K562 (cell line): Measurements from ENCODE around the gene ARMC2. TPM values are rescaled to one million over a fixed set of nuclear protein-coding genes. Genes with fewer than 3 reads are reported as not detected.

Source experiments
- ATAC-seq: fragments of 200-7000 bp; cut with Tn5 transposase; 3 replicates; pipeline ENCODE4 v1.9.1; 2020; ENCODE audit warnings: moderate library complexity
- BruUV-seq: library from RNA; stranded (reverse); fragments of 400-500 nt; replicated peaks from 2 replicates; lab custom pipeline; 2021; lab: Mats Ljungman, UMichigan
- CTCF ChIA-PET: fragments of 300-600 bp; formaldehyde crosslinking; extraction: SDS; loops from one replicate; lab custom pipeline; 2021; ENCODE audit warnings: low intra/inter-chr PET ratio; lab: Yijun Ruan, JAX
- POLR2A ChIA-PET: fragments of 300-600, 350-650 bp; sonication (Branson Sonifier 250); formaldehyde crosslinking; extraction: SDS; loops from one replicate; lab custom pipeline; 2021; ENCODE audit warnings: antibody characterized with exemption, inconsistent platforms; lab: Yijun Ruan, JAX
- DNase-seq, 4 experiments: peaks; one replicate each; pipeline versions ENCODE4 v3.0.0 to v3.0.0-alpha.2; 2011 to 2018; ENCODE audit warnings: low spot score in 3 of 4, mixed read lengths in 3 of 4; ENCODE audit errors: extremely low read depth in 1 of 4
- FAIRE-seq: peaks from 2 replicates; lab custom pipeline; 2011; peaks lifted over from hg19 to GRCh38; lab: Jason Lieb, UNC
- H2AFZ ChIP-seq: 2 replicates; pipeline ENCODE4 v1.6.0; 2011; ENCODE audit warnings: low read depth, low read length, control low read depth, inconsistent platforms
- H3K27ac ChIP-seq: fragments of 200-600 bp; 3 replicates; pipeline ENCODE4 v1.8.0; 2011; ENCODE audit warnings: low read depth, mild to moderate bottlenecking, control low read depth, inconsistent platforms, low read length, moderate library complexity, mixed read lengths; ENCODE audit errors: extremely low read depth
- H3K27me3 ChIP-seq, 2 experiments: fragments of 300-600 bp in 1 of 2; 2 replicates in 1 of 2; 3 replicates in 1 of 2; pipeline versions ENCODE4 v1.6.0 to v1.8.0; 2011; ENCODE audit warnings: inconsistent platforms in 2 of 2, low read length in 2 of 2, mild to moderate bottlenecking in 1 of 2, mixed read lengths in 1 of 2, moderate library complexity in 1 of 2; ENCODE audit not compliant: control insufficient read depth in 2 of 2, insufficient read depth in 2 of 2
- H3K36me3 ChIP-seq: fragments of 300-600 bp; 3 replicates; pipeline ENCODE4 v1.8.0; 2011; ENCODE audit warnings: mild to moderate bottlenecking, low read length, inconsistent platforms; ENCODE audit not compliant: control insufficient read depth, insufficient read depth
- H3K4me1 ChIP-seq, 2 experiments: fragments of 200-600 bp in 1 of 2; replicated peaks in 1 of 2; 2 replicates in 1 of 2; 3 replicates in 1 of 2; pipeline versions ENCODE4 v1.5.1 to v1.8.0; 2011; ENCODE audit warnings: inconsistent platforms in 2 of 2, low read length in 2 of 2, mild to moderate bottlenecking in 1 of 2, mixed read lengths in 1 of 2, moderate library complexity in 1 of 2; ENCODE audit not compliant: control insufficient read depth in 2 of 2, insufficient read depth in 2 of 2
- H3K4me2 ChIP-seq: 2 replicates; pipeline ENCODE4 v1.6.1; 2011; ENCODE audit warnings: low read length, control low read depth, inconsistent platforms, mixed read lengths; ENCODE audit not compliant: insufficient read depth
- H3K4me3 ChIP-seq: fragments of 200-600 bp; sonication (generic), shearing (Covaris generic); 2 replicates; pipeline ENCODE4 v1.5.1; 2016; ENCODE audit warnings: control low read depth, inconsistent platforms
- H3K79me2 ChIP-seq: fragments of 200-600 bp; 3 replicates; pipeline ENCODE4 v1.8.0; 2011; ENCODE audit warnings: low read length, inconsistent platforms; ENCODE audit not compliant: control insufficient read depth, insufficient read depth
- H3K9ac ChIP-seq, 2 experiments: 2 replicates each; pipeline versions ENCODE4 v1.6.0 to v1.6.1; 2011; ENCODE audit warnings: low read depth in 2 of 2, low read length in 2 of 2, control low read depth in 1 of 2, inconsistent platforms in 1 of 2, mild to moderate bottlenecking in 1 of 2, mixed read lengths in 1 of 2; ENCODE audit not compliant: insufficient read depth in 1 of 2
- H3K9me1 ChIP-seq: one replicate; pipeline ENCODE4 v1.6.0; 2011; ENCODE audit warnings: inconsistent platforms, mild to moderate bottlenecking, low read length, moderate library complexity; ENCODE audit not compliant: control insufficient read depth, insufficient read depth
- H3K9me3 ChIP-seq: replicated peaks from 2 replicates; pipeline ENCODE4 v1.5.1; 2011; ENCODE audit warnings: low read depth, low read length, inconsistent platforms; ENCODE audit not compliant: control insufficient read depth, insufficient read depth
- H4K20me1 ChIP-seq: replicated peaks from 2 replicates; pipeline ENCODE4 v1.6.1; 2011; ENCODE audit warnings: low read length, inconsistent platforms, mixed read lengths; ENCODE audit not compliant: control insufficient read depth, insufficient read depth
- MAFK ChIP-seq: IDR thresholded peaks from 2 replicates; pipeline ENCODE4 v1.6.1; 2011; ENCODE audit warnings: low read length, improper control_type of control experiment
- NUFIP1 ChIP-seq: fragments of 450-650 bp; IDR thresholded peaks from 2 replicates; pipeline ENCODE4 v1.6.1; 2018; ENCODE audit not compliant: partially characterized antibody
- ZNF324 ChIP-seq: fragments of 250-450 bp; sonication (Bioruptor Pico); IDR thresholded peaks from 2 replicates; pipeline ENCODE4 v1.4.0; 2020; ENCODE audit warnings: mild to moderate bottlenecking
- ZNF57 ChIP-seq: fragments of 450-650 bp; formaldehyde crosslinking; IDR thresholded peaks from 2 replicates; pipeline ENCODE4 v1.4.0; 2020; ENCODE audit warnings: mild to moderate bottlenecking, moderate library complexity
- WGBS: fragments of 100-300 bp; shearing (Covaris generic); methylation state at CpG from one replicate; pipeline ENCODE4 v1.1.6; 2016; ENCODE audit warnings: low coverage, mixed read lengths; ENCODE audit not compliant: insufficient coverage; ENCODE audit errors: missing lambda C conversion rate; 5-methylcytosine and 5-hydroxymethylcytosine counted together
- in situ Hi-C: fragments of 300-500 bp; cut with MboI; formaldehyde crosslinking; loops from 4 replicates; pipeline ENCODE4 v1.15.0; 2018; ENCODE audit warnings: inconsistent platforms, mixed read lengths
- intact Hi-C: fragments of 100-400 bp; cut with micrococcal nuclease; formaldehyde crosslinking; loops from 2 replicates; pipeline ENCODE4 v1.14.2; 2022
- polyA plus RNA-seq, 8 experiments: library from polyadenylated mRNA; depleted of rRNA in 4 of 8; stranded (reverse) in 5 of 8; unstranded in 3 of 8; fragments of >200 nt; fragmentation: Nextera tagmentation in 2 of 8; fragmentation: Illumina TruSeq in 1 of 8; extraction: Ambion mirVana in 2 of 8; extraction: Trizol in 1 of 8; gene quantifications; 2 replicates each; pipeline versions ENCODE4 v1.2.1 to v1.2.3, GENCODE V29; 2011 to 2014; ENCODE audit warnings: inconsistent platforms in 1 of 8, missing spikeins in 1 of 8
- total RNA-seq, 7 experiments: library from RNA; depleted of rRNA in 6 of 7; stranded (reverse); fragments of >200 nt in 6 of 7; fragmentation: Illumina TruSeq in 2 of 7; extraction: Trizol in 2 of 7; gene quantifications; 2 replicates each; pipeline versions ENCODE4 v1.2.1 to v1.2.3, GENCODE V29; 2011 to 2021; ENCODE audit warnings: low replicate concordance in 1 of 7
- TF ChIP-seq, protein P1 (sequence below): fragments of 450-650 bp; IDR thresholded peaks from 2 replicates; pipeline ENCODE4 v1.6.1; 2017; ENCODE audit warnings: antibody characterized with exemption, mild to moderate bottlenecking

The ARMC2 gene
- total and polyA plus RNA-seq, 9 of the 15 experiments (the other 6 are each of a cell fraction or from before 2014, with no cell fraction given): 0.14 to 3.0 (median 0.82) TPM

DNA sequence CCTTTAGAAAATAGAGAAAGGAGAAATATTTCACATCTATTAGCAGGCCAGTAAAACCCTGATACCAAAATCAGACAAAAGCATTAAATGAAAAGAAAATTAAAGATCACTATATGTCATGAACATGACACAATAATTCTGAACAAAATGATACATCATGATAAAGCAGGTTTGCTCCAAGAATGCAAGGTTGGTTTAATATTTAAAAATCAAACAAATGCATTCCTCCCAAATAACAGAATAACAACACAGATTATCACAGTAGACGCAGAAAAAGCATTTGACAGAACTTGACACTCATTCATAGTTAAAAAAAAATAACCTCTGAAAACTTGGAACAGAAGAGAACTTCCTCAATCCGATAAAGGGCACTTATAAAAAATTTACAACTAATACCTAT, 22.9 kb upstream of the ARMC2 start:
- DNase-seq: no peak
- Histone ChIP-seq H3K9me1 (no peaks in the 10 kb centered on the region), H3K27ac (no peak overlapping the region), H3K4me3 (no peak overlapping the region), H4K20me1 (no peaks in the 10 kb centered on the region), H3K9ac (no peak overlapping the region), H2AFZ (no peak overlapping the region), H3K4me1 (peaks cover 0 to 3% of the 10 kb centered on the region in 2 experiments; a peak in 1 of 5 replicates)
- no TSS peak for BruUV-seq
- in situ Hi-C loops: no loop called here
- TF ChIP-seq ZNF324 (CRISPR knock-in tag): peak; percentile 95
- no peak for TF ChIP-seq MAFK
- TF ChIP-seq, all 486 proteins: peak for 1
- Histone ChIP-seq H3K9me3 (no peaks in the 10 kb centered on the region; the same call in 1 of the 2 replicates), H3K4me2 (no peak overlapping the region), H3K27me3 (peaks cover 2% of the 10 kb centered on the region in 2 experiments; a peak in 1 of 5 replicates), H3K36me3 (no peaks in the 10 kb centered on the region), H3K79me2 (no peaks in the 10 kb centered on the region)
- intact Hi-C loops: no loop called here
- WGBS: 14% methylated on average over 2 of the region's 2 CpGs
- ChIA-PET POLR2A (no interaction called here), CTCF (no interaction called here)
- ATAC-seq (no peak), FAIRE-seq (no peak)

DNA sequence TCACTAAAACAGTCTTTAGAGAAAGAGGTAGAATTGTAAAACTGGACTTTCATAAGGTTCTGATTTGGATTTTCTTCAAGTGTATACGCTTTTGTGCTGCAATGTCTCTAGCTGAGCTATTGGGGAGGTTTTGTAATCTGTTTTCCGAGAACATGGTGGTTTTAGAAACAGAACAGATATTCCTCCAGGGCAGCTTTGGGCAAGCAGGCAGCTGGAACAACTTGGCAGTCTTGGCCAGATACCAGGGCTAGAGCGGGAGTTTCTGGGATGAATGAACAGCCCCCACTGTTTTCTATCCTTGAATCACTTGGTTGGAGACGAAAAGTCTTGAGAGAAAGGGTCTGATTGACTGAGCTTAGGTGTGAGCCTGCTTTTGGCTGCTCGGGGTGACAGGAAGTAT, 17.1 kb upstream of the ARMC2 start:
- ChIA-PET CTCF (no interaction called here), POLR2A (no interaction called here)
- no peaks in the 10 kb centered on the region for H4K20me1 ChIP-seq
- ATAC-seq (no peak), FAIRE-seq (no peak), DNase-seq (no peak)
- no TSS peak for BruUV-seq
- intact Hi-C loops: loop anchor here (10.0 kb wide), 1 partner anchor 716 kb away; no protein-coding TSS in a partner anchor
- no peak overlapping the region for H2AFZ ChIP-seq
- H3K9me1 ChIP-seq: no peaks in the 10 kb centered on the region
- no peaks in the 10 kb centered on the region; the same call in 1 of the 2 replicates for H3K9me3 ChIP-seq
- peaks cover 12 to 25% of the 10 kb centered on the region in 2 experiments; a peak in 4 of 5 replicates for H3K27me3 ChIP-seq
- no peak overlapping the region for H3K9ac ChIP-seq
- WGBS: 7% methylated on average over 5 of the region's 5 CpGs
- no peaks in the 10 kb centered on the region for H3K79me2 ChIP-seq
- H3K27ac ChIP-seq: no peak overlapping the region
- in situ Hi-C loops: no loop called here
- H3K36me3 ChIP-seq: no peaks in the 10 kb centered on the region
- no peaks in the 10 kb centered on the region for H3K4me1 ChIP-seq
- H3K4me3 ChIP-seq: no peak overlapping the region
- no peak overlapping the region for H3K4me2 ChIP-seq
- TF ChIP-seq, protein P1, sequence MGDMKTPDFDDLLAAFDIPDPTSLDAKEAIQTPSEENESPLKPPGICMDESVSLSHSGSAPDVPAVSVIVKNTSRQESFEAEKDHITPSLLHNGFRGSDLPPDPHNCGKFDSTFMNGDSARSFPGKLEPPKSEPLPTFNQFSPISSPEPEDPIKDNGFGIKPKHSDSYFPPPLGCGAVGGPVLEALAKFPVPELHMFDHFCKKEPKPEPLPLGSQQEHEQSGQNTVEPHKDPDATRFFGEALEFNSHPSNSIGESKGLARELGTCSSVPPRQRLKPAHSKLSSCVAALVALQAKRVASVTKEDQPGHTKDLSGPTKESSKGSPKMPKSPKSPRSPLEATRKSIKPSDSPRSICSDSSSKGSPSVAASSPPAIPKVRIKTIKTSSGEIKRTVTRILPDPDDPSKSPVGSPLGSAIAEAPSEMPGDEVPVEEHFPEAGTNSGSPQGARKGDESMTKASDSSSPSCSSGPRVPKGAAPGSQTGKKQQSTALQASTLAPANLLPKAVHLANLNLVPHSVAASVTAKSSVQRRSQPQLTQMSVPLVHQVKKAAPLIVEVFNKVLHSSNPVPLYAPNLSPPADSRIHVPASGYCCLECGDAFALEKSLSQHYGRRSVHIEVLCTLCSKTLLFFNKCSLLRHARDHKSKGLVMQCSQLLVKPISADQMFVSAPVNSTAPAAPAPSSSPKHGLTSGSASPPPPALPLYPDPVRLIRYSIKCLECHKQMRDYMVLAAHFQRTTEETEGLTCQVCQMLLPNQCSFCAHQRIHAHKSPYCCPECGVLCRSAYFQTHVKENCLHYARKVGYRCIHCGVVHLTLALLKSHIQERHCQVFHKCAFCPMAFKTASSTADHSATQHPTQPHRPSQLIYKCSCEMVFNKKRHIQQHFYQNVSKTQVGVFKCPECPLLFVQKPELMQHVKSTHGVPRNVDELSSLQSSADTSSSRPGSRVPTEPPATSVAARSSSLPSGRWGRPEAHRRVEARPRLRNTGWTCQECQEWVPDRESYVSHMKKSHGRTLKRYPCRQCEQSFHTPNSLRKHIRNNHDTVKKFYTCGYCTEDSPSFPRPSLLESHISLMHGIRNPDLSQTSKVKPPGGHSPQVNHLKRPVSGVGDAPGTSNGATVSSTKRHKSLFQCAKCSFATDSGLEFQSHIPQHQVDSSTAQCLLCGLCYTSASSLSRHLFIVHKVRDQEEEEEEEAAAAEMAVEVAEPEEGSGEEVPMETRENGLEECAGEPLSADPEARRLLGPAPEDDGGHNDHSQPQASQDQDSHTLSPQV: no peak
- TF ChIP-seq NUFIP1: no peak
- no peak for TF ChIP-seq ZNF57 (CRISPR knock-in tag)
